ENCODE measurements around the gene TARM1. TPM values are rescaled to one million over a fixed set of nuclear protein-coding genes. Genes with fewer than 3 reads are reported as not detected.
"Not testable (repeated sequence)": the region's sequence is repeated elsewhere in the genome, so short reads cannot be mapped to it uniquely, and the experiment has no call there.

Gene TARM1
- total RNA-seq, 1 experiment from 2014 or later = not detected

DNA sequence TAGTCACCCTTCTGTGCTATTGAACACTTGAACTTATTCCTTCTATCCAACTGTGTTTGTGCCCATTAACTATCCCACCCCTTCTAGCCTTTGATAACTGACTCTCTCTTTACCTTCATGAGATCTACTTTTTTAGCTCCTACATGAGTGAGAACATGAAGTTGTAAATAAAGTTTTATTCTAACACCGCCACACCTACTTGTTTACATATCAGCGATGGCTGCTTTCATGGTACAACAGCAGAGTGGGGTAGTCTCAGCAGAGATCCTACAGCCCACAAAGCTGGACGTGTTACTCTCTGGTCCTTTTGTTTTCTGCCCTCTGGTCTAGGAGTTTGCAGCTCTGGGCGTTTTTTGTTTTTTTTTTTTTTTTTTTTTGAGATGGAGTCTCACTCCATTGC lies 41.2 kb downstream of the TARM1 start:
- H3K27ac Mint-ChIP-seq (ENCODE audit: low read depth, unreplicated experiment) = no peak overlapping the region
- peaks cover 5% of the 10 kb centered on the region for H3K27me3 Mint-ChIP-seq (ENCODE audit: insufficient read depth, unreplicated experiment)
- peaks cover 10% of the 10 kb centered on the region for H3K4me1 Mint-ChIP-seq (ENCODE audit: insufficient read depth, unreplicated experiment)
- CTCF ChIA-PET = interaction anchor here (0.6 to 1.5 kb wide), 2 partner anchors 17 to 1062 kb away, joined by 3 to 5 read pairs; no protein-coding TSS in a partner anchor
- POLR2A ChIA-PET = no interaction called here
- no peak overlapping the region for H3K4me3 Mint-ChIP-seq (ENCODE audit: unreplicated experiment)
- no TSS peak for BruUV-seq (replicated peaks)
- TF ChIP-seq, protein P1, sequence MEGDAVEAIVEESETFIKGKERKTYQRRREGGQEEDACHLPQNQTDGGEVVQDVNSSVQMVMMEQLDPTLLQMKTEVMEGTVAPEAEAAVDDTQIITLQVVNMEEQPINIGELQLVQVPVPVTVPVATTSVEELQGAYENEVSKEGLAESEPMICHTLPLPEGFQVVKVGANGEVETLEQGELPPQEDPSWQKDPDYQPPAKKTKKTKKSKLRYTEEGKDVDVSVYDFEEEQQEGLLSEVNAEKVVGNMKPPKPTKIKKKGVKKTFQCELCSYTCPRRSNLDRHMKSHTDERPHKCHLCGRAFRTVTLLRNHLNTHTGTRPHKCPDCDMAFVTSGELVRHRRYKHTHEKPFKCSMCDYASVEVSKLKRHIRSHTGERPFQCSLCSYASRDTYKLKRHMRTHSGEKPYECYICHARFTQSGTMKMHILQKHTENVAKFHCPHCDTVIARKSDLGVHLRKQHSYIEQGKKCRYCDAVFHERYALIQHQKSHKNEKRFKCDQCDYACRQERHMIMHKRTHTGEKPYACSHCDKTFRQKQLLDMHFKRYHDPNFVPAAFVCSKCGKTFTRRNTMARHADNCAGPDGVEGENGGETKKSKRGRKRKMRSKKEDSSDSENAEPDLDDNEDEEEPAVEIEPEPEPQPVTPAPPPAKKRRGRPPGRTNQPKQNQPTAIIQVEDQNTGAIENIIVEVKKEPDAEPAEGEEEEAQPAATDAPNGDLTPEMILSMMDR (IDR thresholded peaks at IDR 0.05; ENCODE audit: unreplicated experiment) = no peak
- intact Hi-C loops (cut with micrococcal nuclease) = no loop called here
- H3K36me3 Mint-ChIP-seq (ENCODE audit: insufficient read depth, unreplicated experiment) = no peaks in the 10 kb centered on the region
- H3K9me3 Mint-ChIP-seq (ENCODE audit: unreplicated experiment) = no peaks in the 10 kb centered on the region
- DNase-seq (ENCODE audit: unreplicated experiment) = no peak

DNA sequence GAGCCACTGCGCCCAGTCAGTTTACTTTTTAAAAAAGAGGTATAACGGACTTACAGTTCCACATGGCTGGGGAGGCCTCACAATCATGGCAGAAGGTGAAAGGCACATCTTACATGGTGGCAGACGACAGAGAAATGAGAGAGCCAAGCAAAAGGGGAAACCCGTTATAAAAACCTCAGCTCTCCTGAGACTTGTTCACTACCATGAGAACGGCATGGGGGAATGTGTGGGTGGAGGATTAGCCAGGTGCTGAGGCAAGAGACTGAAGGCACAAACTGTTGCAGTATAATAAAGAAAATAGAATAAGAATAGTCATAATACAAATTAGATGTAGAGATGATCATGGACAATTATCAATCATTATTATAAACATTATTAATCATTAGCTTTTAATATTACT lies 44.6 kb downstream of the TARM1 start:
- POLR2A ChIA-PET = interaction anchor here (0.8 kb wide), 1 partner anchor 25 kb away, joined by 3 read pairs; no protein-coding TSS in a partner anchor
- H3K36me3 Mint-ChIP-seq (ENCODE audit: insufficient read depth, unreplicated experiment); H3K4me3 Mint-ChIP-seq (ENCODE audit: unreplicated experiment); H3K27me3 Mint-ChIP-seq (ENCODE audit: insufficient read depth, unreplicated experiment); intact Hi-C loops (cut with micrococcal nuclease); H3K9me3 Mint-ChIP-seq (ENCODE audit: unreplicated experiment); BruUV-seq (replicated peaks): not testable (repeated sequence)
- peak; percentile 41 for DNase-seq (ENCODE audit: unreplicated experiment)
- CTCF ChIA-PET = interaction anchor here (2.4 kb wide), 1 partner anchor 228 kb away, joined by 7 read pairs; no protein-coding TSS in a partner anchor
- Mint-ChIP-seq H3K27ac (ENCODE audit: low read depth, unreplicated experiment) (peak overlapping the region; percentile 23), H3K4me1 (ENCODE audit: insufficient read depth, unreplicated experiment) (peaks cover 11% of the 10 kb centered on the region)

DNA sequence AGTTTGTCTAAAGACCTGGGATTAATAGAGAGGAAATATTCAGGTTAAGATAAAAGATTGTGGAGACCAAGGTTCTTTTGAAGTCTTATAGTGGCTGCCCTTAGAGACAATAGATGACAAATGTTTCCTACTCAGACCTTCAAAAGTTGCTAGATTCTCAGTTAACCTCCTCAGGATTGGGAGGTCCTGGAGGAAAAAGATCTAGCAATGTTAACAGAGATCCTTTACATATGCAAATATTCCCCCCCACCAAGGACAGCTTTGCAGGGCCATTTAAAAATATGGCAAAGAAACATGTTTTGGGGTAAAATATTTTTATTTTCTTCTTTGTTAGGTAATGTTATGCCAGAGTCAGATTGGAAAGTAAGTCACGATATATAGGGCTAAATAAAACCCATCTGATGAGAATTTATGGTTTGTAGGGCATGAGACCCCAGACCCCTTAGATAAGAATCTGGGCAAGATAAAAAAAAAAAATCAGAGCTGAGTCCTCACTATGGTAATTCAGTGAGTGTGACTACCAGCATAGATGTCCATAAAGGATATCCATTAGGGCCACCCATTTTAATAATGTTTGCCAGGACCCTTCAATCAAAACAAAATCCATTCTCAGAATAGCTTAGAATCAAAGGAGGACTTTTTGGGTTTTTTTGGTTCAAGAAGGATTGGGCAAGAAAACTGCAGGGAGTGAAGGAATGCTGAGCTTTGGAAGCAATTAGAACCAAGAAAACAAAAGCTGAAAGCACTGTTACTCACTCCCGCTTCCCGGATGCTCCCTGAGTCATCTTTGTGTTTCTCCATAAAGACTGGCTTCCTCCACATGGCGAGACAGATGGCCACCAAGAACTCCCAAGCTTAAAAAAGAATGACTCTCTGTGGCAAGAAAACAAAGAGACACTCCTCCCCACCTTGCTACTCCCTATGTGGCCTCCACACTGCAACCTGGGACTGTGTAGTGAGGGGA lies 45.7 kb downstream of the TARM1 start:
- DNase-seq (ENCODE audit: unreplicated experiment) = peak; percentile 94
- CTCF ChIA-PET = interaction anchor here (0.6 to 2.4 kb wide), 6 partner anchors 10 to 431 kb away, joined by 3 to 22 read pairs (median 4); no protein-coding TSS in a partner anchor
- H3K4me3 Mint-ChIP-seq (ENCODE audit: unreplicated experiment) = no peak overlapping the region
- H3K9me3 Mint-ChIP-seq (ENCODE audit: unreplicated experiment) = no peaks in the 10 kb centered on the region
- H3K36me3 Mint-ChIP-seq (ENCODE audit: insufficient read depth, unreplicated experiment) = no peaks in the 10 kb centered on the region
- POLR2A ChIA-PET = interaction anchor here (0.5 to 1.0 kb wide), 3 partner anchors 26 to 790 kb away, joined by 3 to 5 read pairs (median 3); partner anchors contain the start of gene MYADM
- no TSS peak for BruUV-seq (replicated peaks)
- H3K27ac Mint-ChIP-seq (ENCODE audit: low read depth, unreplicated experiment) = peak overlapping the region; percentile 23
- TF ChIP-seq, protein P1 (IDR thresholded peaks at IDR 0.05; ENCODE audit: unreplicated experiment) = no peak
- peaks cover 11% of the 10 kb centered on the region for H3K4me1 Mint-ChIP-seq (ENCODE audit: insufficient read depth, unreplicated experiment)
- intact Hi-C loops (cut with micrococcal nuclease) = no loop called here
- H3K27me3 Mint-ChIP-seq (ENCODE audit: insufficient read depth, unreplicated experiment) = no peaks in the 10 kb centered on the region

DNA sequence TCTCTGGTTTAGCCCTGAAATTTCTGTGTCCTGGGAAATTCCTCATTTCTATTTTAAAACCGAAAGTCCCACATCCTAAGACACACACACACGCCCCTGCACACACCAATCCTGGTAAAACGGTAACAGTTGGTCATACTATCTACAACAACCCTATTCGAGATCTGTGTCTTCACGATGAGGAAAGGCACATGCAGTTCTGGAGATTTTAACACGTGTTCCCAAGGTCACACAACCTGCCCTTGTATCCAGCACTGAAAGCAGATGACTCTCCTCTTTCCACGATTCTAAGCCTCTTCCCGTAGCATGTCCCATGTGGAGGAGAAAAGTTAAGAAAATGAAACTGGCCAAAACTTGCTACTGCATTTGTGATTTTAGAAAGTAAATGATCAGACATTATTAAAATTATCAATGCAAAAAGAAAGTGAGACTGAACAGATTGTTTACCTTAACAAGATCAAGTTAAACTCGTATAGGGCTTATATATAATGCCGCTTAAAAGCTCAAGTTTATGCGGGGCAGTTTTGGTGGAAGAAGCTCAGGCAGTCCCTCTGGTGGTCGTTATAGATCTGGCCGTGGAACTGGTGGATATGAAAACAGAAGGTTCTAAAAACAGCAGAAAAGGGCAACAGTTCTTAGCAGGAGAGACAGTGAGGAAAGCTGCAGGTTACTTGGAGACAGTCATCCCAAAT lies 50.1 kb downstream of the TARM1 start:
- TF ChIP-seq, protein P1 (IDR thresholded peaks at IDR 0.05; ENCODE audit: unreplicated experiment) = no peak
- Mint-ChIP-seq H3K9me3 (ENCODE audit: unreplicated experiment) (no peaks in the 10 kb centered on the region), H3K27ac (ENCODE audit: low read depth, unreplicated experiment) (no peak overlapping the region), H3K36me3 (ENCODE audit: insufficient read depth, unreplicated experiment) (no peaks in the 10 kb centered on the region), H3K4me3 (ENCODE audit: unreplicated experiment) (peak overlapping the region; percentile 31), H3K4me1 (ENCODE audit: insufficient read depth, unreplicated experiment) (peaks cover 17% of the 10 kb centered on the region), H3K27me3 (ENCODE audit: insufficient read depth, unreplicated experiment) (no peaks in the 10 kb centered on the region)
- BruUV-seq (replicated peaks) = no TSS peak
- CTCF ChIA-PET = interaction anchor here (0.6 to 2.5 kb wide), 17 partner anchors 8 to 257 kb away, joined by 3 to 16 read pairs (median 4); partner anchors contain the start of gene OSCAR
- intact Hi-C loops (cut with micrococcal nuclease) = loop anchor here (1.0 kb wide), 1 partner anchor 238 kb away; no protein-coding TSS in a partner anchor
- POLR2A ChIA-PET = no interaction called here
- peak; percentile 15 for DNase-seq (ENCODE audit: unreplicated experiment)

All from MCF 10A (cell line).